ENCODE results near the gene RPS3A. TPM values are rescaled to one million over a fixed set of nuclear protein-coding genes. Genes with fewer than 3 reads are reported as not detected.
"Not testable (repeated sequence)": the region's sequence is repeated elsewhere in the genome, so short reads cannot be mapped to it uniquely, and the experiment has no call there.

RPS3A gene
- 1,406 TPM for total RNA-seq
- long read RNA-seq, transcript RPS3A-201 (6 exons, 934 nt) = major isoform, 719 of 744 reads
- long read RNA-seq, transcript RPS3A-205 (6 exons, 674 nt) = minor isoform, 5 of 744 reads
- long read RNA-seq, partial matches to known transcripts = 5 of 744 reads
- long read RNA-seq, other reads (novel, unspliced or antisense) = 14 of 744 reads

DNA sequence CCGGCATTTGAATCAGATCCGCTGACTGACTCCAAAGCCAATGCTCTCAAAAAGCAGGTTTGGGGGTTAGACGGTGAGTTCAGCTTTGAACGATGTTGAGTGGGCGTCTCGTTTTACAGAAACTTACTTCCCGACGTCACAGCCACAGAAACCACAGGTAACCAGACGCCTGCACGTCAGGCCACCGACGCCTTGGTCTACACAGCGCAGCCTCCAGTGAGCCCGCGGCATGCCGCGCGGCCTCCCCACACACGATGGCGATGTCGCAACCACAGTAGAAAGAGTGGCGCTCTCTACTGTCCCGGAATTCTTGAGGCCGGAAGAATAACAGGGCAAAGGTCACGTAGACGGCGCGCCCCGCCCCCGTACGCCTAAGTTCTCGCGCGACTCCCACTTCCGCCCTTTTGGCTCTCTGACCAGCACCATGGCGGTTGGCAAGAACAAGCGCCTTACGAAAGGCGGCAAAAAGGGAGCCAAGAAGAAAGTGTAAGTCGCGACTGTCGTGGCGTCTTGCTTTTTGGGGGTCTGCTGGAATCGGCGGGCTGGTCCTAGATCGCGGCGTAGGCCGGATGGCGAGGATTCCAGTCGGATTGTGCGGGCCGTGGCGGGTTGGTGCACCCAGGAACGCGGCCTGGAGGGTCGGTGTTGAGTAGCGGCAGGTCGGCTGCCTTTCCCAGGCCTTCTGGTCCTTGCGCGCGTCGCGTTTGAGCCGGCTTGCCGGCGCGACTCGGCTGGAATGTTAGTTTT, at the start of gene RPS3A:
Gene RPS3A, plus strand, starts transcription at position 400 of the 747 bp plus-strand sequence. Its CDS starts 25 bp downstream, at position 425.
- TF ChIP-seq, protein P1, sequence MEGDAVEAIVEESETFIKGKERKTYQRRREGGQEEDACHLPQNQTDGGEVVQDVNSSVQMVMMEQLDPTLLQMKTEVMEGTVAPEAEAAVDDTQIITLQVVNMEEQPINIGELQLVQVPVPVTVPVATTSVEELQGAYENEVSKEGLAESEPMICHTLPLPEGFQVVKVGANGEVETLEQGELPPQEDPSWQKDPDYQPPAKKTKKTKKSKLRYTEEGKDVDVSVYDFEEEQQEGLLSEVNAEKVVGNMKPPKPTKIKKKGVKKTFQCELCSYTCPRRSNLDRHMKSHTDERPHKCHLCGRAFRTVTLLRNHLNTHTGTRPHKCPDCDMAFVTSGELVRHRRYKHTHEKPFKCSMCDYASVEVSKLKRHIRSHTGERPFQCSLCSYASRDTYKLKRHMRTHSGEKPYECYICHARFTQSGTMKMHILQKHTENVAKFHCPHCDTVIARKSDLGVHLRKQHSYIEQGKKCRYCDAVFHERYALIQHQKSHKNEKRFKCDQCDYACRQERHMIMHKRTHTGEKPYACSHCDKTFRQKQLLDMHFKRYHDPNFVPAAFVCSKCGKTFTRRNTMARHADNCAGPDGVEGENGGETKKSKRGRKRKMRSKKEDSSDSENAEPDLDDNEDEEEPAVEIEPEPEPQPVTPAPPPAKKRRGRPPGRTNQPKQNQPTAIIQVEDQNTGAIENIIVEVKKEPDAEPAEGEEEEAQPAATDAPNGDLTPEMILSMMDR (IDR thresholded peaks at IDR 0.05) = peak; percentile 81
- ATAC-seq (peak; percentile 99), DNase-seq (peak; percentile 97)
- H3K4me1 ChIP-seq = peaks cover 24% of the 10 kb centered on the region
- no peaks in the 10 kb centered on the region for H3K27me3 ChIP-seq
- H3K4me3 ChIP-seq = peak within 1 kb of the TSS; percentile 94
- peaks cover 41% of the 10 kb centered on the region for H3K36me3 ChIP-seq
- intact Hi-C loops (cut with DNase I) = no loop called here
- peak within 1 kb of the TSS; percentile 94 for H3K27ac ChIP-seq
- no peaks in the 10 kb centered on the region for H3K9me3 ChIP-seq

DNA sequence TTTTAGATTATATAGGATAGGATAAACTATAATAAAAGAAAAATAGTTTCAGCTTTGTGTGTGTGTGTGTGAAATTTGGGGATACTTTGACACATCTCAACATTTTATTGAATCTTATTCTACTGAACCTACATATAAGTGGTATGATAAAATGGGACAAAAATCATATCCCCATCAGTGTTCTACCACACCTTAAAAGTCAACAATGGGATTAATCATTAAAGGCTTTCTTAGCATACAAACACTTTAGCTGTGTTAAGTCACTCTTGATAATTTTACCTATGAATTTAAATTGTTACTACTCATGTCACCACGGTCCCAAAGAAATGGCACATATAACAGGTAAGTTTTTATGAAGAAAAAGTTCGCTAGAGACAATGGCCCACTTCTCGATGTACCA, 46.6 kb upstream of the RPS3A start:
- H3K4me3 ChIP-seq = no peak overlapping the region
- ATAC-seq (no peak), DNase-seq (no peak)
- TF ChIP-seq, protein P1 (IDR thresholded peaks at IDR 0.05) = no peak
- intact Hi-C loops (cut with DNase I) = no loop called here
- no peaks in the 10 kb centered on the region for H3K9me3 ChIP-seq
- no peaks in the 10 kb centered on the region for H3K4me1 ChIP-seq
- H3K27me3 ChIP-seq = no peaks in the 10 kb centered on the region
- no peaks in the 10 kb centered on the region for H3K36me3 ChIP-seq
- no peak overlapping the region for H3K27ac ChIP-seq

DNA sequence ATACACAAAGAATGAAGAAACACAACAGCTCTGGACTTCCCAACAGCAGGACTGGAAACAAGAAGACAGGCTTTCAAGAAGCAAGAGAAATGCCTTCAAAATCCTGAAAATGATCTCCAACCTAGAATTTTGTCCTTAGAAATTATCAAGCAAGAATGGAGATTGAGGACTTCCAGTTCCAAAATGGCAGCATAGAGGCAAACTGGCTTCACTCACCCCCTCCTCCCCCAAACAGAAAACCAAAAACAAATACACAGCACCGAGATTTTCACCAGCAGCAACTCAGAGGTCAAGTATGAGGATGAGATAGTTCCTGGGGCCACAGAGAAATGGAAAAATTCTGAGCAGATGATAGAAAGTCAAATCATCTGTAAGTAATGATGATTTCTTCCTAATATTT, 43.9 kb upstream of the RPS3A start:
- DNase-seq (no peak), ATAC-seq (no peak)
- H3K27me3 ChIP-seq = no peaks in the 10 kb centered on the region
- TF ChIP-seq, protein P1 (IDR thresholded peaks at IDR 0.05) = no peak
- H3K27ac ChIP-seq = no peak overlapping the region
- intact Hi-C loops (cut with DNase I) = no loop called here
- no peaks in the 10 kb centered on the region for H3K9me3 ChIP-seq
- no peaks in the 10 kb centered on the region for H3K36me3 ChIP-seq
- H3K4me3 ChIP-seq = no peak overlapping the region
- H3K4me1 ChIP-seq = no peaks in the 10 kb centered on the region

DNA sequence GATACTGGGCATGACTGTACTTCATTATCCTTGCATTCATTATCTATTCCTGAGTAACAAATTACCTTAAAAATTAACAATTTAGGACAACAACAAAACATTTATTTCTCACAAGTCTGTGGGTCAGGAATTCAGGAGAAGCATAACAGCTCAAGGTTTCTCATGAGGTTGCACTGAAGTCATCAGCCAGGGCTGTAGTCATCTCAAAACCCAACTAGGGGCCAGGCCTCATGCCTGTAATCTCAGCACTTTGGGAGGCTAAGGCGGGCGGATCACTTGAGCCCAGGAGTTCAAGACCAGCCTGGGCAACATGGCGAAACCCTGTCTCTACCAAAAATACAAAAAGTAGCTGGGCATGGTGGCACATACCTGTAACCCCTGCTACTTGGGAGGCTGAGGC, 36.3 kb upstream of the RPS3A start:
- H3K4me1 ChIP-seq; DNase-seq; ATAC-seq; H3K27me3 ChIP-seq; H3K27ac ChIP-seq; intact Hi-C loops (cut with DNase I); H3K4me3 ChIP-seq; H3K36me3 ChIP-seq; H3K9me3 ChIP-seq: not testable (repeated sequence)

DNA sequence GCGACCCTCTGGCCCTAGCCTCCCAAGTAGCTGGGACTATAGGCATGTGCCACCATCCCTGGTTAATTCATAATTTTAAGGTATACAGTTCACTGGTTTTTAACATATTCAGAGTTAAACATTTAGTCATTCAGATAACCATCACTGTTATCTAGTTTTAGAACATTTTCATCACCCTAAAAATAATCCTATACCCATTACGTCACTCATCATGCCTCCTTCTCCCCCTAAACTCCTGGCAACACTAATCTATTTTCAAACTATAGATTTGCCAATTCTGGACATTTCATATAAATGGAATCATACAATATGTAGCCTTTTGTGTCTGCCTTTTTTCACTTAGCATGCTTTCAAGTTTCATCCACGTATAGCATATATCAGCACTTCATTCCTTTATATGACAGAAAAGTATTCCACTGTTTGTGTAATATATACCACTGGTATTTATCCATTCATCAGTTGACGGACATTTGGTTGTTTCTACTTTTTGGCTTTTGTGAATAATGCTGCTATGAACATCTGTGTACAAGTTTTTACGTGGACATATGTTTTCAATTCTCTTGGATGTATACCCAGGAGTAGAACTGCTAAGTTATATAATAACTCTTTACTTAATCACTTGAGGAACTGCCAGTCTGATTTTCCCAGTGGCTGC, 32.0 kb upstream of the RPS3A start:
- ATAC-seq = no peak
- Histone ChIP-seq H3K36me3 (no peaks in the 10 kb centered on the region), H3K27ac (no peak overlapping the region), H3K27me3 (no peaks in the 10 kb centered on the region), H3K9me3 (no peaks in the 10 kb centered on the region), H3K4me1 (no peaks in the 10 kb centered on the region), H3K4me3 (no peak overlapping the region)
- intact Hi-C loops (cut with DNase I) = no loop called here
- TF ChIP-seq, protein P1 (IDR thresholded peaks at IDR 0.05) = no peak
- no peak for DNase-seq

DNA sequence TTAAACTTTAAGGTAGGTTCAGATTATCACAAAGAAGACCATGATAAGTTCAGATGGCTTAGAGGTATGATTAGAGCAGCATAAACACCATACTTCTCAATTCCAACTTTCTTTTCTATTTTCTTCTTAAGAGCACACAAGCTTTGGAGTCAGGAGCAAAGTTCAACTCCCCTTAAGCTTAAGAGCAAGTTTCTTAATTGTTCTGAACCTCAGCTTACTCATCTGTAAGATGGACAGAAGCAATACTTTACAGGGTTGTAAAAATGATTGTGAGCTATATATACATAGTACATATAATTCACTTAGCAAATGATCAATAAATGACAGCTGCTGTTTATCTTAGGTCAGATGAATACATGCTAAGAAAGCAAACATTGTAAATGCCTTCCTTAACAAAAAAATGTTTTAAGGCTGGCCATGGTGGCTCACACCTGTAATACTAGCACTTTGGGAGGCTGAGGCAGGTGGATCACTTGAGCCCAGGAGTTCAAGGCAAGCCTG, 25.0 kb upstream of the RPS3A start:
- no peaks in the 10 kb centered on the region for H3K9me3 ChIP-seq
- no peaks in the 10 kb centered on the region for H3K36me3 ChIP-seq
- DNase-seq = no peak
- H3K4me1 ChIP-seq = no peaks in the 10 kb centered on the region
- no peaks in the 10 kb centered on the region for H3K27me3 ChIP-seq
- no peak for ATAC-seq
- no peak overlapping the region for H3K4me3 ChIP-seq
- intact Hi-C loops (cut with DNase I) = no loop called here
- TF ChIP-seq, protein P1 (IDR thresholded peaks at IDR 0.05) = no peak
- H3K27ac ChIP-seq = no peak overlapping the region

DNA sequence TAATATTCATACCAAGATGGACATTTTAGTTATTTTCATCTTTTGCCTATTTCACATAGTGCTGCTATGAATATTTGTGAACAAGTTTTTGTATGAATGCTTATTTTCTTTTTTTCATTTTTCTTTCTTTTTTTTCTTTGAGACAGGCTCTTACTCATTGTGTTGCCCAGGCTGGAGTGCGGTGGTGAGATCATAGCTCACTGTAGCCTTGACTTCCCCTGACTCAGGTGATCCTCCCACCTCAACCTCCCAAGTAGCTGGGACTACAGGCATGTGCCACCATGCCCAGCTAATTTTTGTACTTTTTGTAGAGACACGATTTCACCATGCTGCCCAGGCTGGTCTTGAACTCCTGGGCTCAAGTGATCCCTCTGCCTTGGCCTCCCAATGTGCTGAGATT, 21.4 kb upstream of the RPS3A start:
- H3K36me3 ChIP-seq; DNase-seq; H3K4me1 ChIP-seq; H3K4me3 ChIP-seq; H3K27me3 ChIP-seq; ATAC-seq; H3K9me3 ChIP-seq; intact Hi-C loops (cut with DNase I); H3K27ac ChIP-seq: not testable (repeated sequence)
